ENCODE data around the gene PRKAG1. TPM values are rescaled to one million over a fixed set of nuclear protein-coding genes. Genes with fewer than 3 reads are reported as not detected.

Gene PRKAG1
- total RNA-seq, 1 experiment from 2014 or later, result 57.3 TPM

DNA sequence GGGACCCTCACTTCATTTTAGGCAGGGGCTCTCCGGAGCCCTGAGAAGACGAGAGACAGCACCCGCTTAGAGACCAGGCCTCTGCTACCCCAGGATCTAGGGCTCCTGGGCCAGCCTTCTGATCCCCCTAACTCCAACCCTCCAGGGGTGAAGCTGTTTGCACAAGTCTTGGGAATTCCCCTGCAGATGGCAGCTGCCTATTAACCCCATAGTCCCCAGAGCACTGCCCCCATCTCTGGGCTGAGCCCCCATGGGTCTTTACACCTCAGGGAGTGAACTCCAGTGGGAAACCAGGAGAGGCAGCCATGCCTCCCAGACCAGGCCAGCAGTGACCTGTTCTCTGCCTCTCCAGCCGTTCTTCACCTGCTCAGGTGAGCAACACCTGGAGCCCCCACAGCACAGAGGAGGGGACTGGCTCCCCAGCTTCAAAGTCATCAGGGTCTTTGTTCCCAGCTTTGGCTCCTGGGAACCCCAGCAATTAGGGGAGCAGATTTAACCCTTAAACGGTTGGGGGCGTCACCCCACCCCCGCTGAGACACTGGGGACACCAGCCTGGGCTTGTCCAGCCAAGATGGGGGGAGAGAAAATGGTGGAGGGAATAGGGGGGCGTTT, 49.3 kb downstream of the PRKAG1 start:
- ATAC-seq (no peak), DNase-seq (ENCODE audit: low read depth, low spot score) (no peak)
- in situ Hi-C loops (cut with HindIII; ENCODE audit: low pct_unique_long_range_greater_than_20kb, low sequenced_read_pairs), result no loop called here
- H3K27ac ChIP-seq (ENCODE audit: low read length), result no peak overlapping the region; the same call in 1 of the 2 replicates
- BruUV-seq (replicated peaks), result no TSS peak
- peaks cover 20% of the 10 kb centered on the region for H3K4me1 ChIP-seq (ENCODE audit: control insufficient read depth, insufficient read depth, low read length)
- ChIA-PET CTCF (no interaction called here), POLR2A (interaction anchor here (0.6 kb wide), 1 partner anchor 1417 kb away, joined by 3 read pairs; no protein-coding TSS in a partner anchor)
- H3K9me3 ChIP-seq (ENCODE audit: control insufficient read depth, insufficient read depth, low read depth, low read length), result no peaks in the 10 kb centered on the region
- H3K4me3 ChIP-seq (ENCODE audit: low read depth in 2 of 2, low read length in 2 of 2), result no peak overlapping the region
- H3K27me3 ChIP-seq (ENCODE audit: control insufficient read depth, insufficient read depth, low read length), result no peaks in the 10 kb centered on the region
- intact Hi-C loops (cut with micrococcal nuclease; ENCODE audit: unreplicated experiment), result no loop called here
- TF ChIP-seq TCF7L2 (IDR thresholded peaks at IDR 0.05; ENCODE audit: low read depth, low read length), result no peak
- TF ChIP-seq, protein P1, sequence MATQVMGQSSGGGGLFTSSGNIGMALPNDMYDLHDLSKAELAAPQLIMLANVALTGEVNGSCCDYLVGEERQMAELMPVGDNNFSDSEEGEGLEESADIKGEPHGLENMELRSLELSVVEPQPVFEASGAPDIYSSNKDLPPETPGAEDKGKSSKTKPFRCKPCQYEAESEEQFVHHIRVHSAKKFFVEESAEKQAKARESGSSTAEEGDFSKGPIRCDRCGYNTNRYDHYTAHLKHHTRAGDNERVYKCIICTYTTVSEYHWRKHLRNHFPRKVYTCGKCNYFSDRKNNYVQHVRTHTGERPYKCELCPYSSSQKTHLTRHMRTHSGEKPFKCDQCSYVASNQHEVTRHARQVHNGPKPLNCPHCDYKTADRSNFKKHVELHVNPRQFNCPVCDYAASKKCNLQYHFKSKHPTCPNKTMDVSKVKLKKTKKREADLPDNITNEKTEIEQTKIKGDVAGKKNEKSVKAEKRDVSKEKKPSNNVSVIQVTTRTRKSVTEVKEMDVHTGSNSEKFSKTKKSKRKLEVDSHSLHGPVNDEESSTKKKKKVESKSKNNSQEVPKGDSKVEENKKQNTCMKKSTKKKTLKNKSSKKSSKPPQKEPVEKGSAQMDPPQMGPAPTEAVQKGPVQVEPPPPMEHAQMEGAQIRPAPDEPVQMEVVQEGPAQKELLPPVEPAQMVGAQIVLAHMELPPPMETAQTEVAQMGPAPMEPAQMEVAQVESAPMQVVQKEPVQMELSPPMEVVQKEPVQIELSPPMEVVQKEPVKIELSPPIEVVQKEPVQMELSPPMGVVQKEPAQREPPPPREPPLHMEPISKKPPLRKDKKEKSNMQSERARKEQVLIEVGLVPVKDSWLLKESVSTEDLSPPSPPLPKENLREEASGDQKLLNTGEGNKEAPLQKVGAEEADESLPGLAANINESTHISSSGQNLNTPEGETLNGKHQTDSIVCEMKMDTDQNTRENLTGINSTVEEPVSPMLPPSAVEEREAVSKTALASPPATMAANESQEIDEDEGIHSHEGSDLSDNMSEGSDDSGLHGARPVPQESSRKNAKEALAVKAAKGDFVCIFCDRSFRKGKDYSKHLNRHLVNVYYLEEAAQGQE (IDR thresholded peaks at IDR 0.05; ENCODE audit: insufficient read depth in 1 of 2, low read depth in 2 of 2, low read length in 1 of 2), result no peak
- TF ChIP-seq, protein P2, sequence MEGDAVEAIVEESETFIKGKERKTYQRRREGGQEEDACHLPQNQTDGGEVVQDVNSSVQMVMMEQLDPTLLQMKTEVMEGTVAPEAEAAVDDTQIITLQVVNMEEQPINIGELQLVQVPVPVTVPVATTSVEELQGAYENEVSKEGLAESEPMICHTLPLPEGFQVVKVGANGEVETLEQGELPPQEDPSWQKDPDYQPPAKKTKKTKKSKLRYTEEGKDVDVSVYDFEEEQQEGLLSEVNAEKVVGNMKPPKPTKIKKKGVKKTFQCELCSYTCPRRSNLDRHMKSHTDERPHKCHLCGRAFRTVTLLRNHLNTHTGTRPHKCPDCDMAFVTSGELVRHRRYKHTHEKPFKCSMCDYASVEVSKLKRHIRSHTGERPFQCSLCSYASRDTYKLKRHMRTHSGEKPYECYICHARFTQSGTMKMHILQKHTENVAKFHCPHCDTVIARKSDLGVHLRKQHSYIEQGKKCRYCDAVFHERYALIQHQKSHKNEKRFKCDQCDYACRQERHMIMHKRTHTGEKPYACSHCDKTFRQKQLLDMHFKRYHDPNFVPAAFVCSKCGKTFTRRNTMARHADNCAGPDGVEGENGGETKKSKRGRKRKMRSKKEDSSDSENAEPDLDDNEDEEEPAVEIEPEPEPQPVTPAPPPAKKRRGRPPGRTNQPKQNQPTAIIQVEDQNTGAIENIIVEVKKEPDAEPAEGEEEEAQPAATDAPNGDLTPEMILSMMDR (IDR thresholded peaks at IDR 0.05), result no peak
- TF ChIP-seq SIN3A (IDR thresholded peaks at IDR 0.05; ENCODE audit: borderline replicate concordance, insufficient read depth, low read depth, low read length), result no peak
- TF ChIP-seq POLR2AphosphoS5 (IDR thresholded peaks at IDR 0.05; ENCODE audit: low read depth, low read length), result no peak
- H3K36me3 ChIP-seq (ENCODE audit: control insufficient read depth, insufficient read depth, low read length), result no peaks in the 10 kb centered on the region

DNA sequence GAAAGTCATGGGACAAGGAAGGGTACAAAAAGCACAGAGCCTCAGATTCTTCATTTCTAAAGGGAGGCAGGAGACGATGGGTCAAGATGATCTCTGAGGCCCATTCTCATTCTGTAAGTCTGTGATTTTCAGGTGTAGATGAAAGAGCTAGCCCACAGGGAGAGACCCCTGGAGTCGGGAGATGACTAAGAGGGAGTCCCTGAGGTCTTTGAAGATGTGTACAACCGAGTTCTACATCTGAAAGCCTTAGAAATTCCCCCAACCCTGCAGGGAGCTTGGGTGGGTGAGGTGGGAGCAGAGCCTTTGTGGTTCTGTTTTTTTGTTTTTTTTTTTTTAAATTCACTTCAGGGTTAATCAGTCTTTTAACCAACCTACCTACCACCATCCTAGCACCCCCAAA, 50.1 kb downstream of the PRKAG1 start:
- ChIA-PET POLR2A (interaction anchor here (0.6 to 1.4 kb wide), 2 partner anchors 11 to 1416 kb away, joined by 3 to 8 read pairs; partner anchors contain the start of gene ARF3), CTCF (interaction anchor here (0.6 kb wide), 1 partner anchor 115 kb away, joined by 6 read pairs; no protein-coding TSS in a partner anchor)
- no TSS peak for BruUV-seq (replicated peaks)

More for the DNA sequence above, 50.1 kb downstream of the PRKAG1 start:
- Histone ChIP-seq H3K36me3 (ENCODE audit: control insufficient read depth, insufficient read depth, low read length) (no peaks in the 10 kb centered on the region), H3K9me3 (ENCODE audit: control insufficient read depth, insufficient read depth, low read depth, low read length) (no peaks in the 10 kb centered on the region), H3K4me1 (ENCODE audit: control insufficient read depth, insufficient read depth, low read length) (peaks cover 20% of the 10 kb centered on the region), H3K27ac (ENCODE audit: low read length) (peak overlapping the region; percentile 57), H3K27me3 (ENCODE audit: control insufficient read depth, insufficient read depth, low read length) (no peaks in the 10 kb centered on the region), H3K4me3 (ENCODE audit: low read depth in 2 of 2, low read length in 2 of 2) (no peak overlapping the region)
- no peak for ATAC-seq
- intact Hi-C loops (cut with micrococcal nuclease; ENCODE audit: unreplicated experiment), result no loop called here
- TF ChIP-seq POLR2AphosphoS5 (IDR thresholded peaks at IDR 0.05; ENCODE audit: low read depth, low read length) (no peak), TCF7L2 (IDR thresholded peaks at IDR 0.05; ENCODE audit: low read depth, low read length) (no peak), SIN3A (IDR thresholded peaks at IDR 0.05; ENCODE audit: borderline replicate concordance, insufficient read depth, low read depth, low read length) (no peak)
- TF ChIP-seq, protein P1 (IDR thresholded peaks at IDR 0.05; ENCODE audit: insufficient read depth in 1 of 2, low read depth in 2 of 2, low read length in 1 of 2), result no peak
- TF ChIP-seq, protein P2 (IDR thresholded peaks at IDR 0.05), result no peak
- no peak for DNase-seq (ENCODE audit: low read depth, low spot score)
- in situ Hi-C loops (cut with HindIII; ENCODE audit: low pct_unique_long_range_greater_than_20kb, low sequenced_read_pairs), result no loop called here

Measured in Panc1 (cell line).